HEK293 (cell line): ENCODE results near the gene ILKAP.

Source experiments
- GLI2 ChIP-seq: fragments of 450-650 bp; formaldehyde crosslinking; IDR thresholded peaks from 2 replicates; pipeline ENCODE4; 2017; ENCODE audit warnings: missing biosample characterization, missing genetic modification characterization, low read depth, borderline replicate concordance
- PRDM1 ChIP-seq: fragments of 450-650 bp; formaldehyde crosslinking; IDR thresholded peaks from 2 replicates; pipeline ENCODE4; 2016; ENCODE audit warnings: missing biosample characterization, missing genetic modification characterization
- ZNF530 ChIP-seq: fragments of 450-650 bp; formaldehyde crosslinking; IDR thresholded peaks from 2 replicates; pipeline ENCODE4 v1.5.1; 2016; ENCODE audit warnings: low read depth, missing biosample characterization, missing genetic modification characterization
- TF ChIP-seq, protein P1 (sequence below): fragments of 450-650 bp; formaldehyde crosslinking; IDR thresholded peaks from 2 replicates; pipeline ENCODE4 v1.5.1; 2016; ENCODE audit warnings: missing biosample characterization, missing genetic modification characterization

DNA sequence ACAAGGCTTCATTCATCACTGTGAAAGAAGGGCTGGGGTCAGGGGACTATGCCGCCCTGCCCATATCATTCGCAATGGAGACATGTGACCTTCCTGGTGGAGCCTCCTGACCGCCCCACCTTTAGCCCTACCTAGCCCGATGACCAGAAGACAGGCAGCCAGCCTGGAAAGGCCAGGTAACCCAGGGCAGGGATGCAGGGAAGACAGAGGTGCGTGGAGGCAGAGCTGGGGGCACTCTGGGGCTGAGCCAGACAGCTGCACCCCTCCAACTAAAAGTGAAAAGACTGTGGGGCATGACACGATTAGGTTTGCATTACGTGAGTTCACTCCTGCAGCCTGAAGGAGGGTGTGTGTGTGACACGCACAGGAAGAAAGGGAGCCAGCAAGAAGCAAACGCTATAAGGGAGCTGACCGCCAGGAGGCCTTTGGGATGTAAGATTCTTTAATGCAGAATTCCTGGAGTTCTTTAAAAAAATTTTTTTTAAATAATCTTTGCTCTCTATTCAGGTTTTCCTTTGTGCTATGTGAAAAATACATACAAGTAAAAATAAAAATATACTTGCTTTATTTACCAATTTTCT lies 40.1 kb upstream of the ILKAP start:
- no peak for TF ChIP-seq GLI2 (tag by site-specific recombination)
- TF ChIP-seq ZNF530 (tag by site-specific recombination), result no peak
- TF ChIP-seq, protein P1, sequence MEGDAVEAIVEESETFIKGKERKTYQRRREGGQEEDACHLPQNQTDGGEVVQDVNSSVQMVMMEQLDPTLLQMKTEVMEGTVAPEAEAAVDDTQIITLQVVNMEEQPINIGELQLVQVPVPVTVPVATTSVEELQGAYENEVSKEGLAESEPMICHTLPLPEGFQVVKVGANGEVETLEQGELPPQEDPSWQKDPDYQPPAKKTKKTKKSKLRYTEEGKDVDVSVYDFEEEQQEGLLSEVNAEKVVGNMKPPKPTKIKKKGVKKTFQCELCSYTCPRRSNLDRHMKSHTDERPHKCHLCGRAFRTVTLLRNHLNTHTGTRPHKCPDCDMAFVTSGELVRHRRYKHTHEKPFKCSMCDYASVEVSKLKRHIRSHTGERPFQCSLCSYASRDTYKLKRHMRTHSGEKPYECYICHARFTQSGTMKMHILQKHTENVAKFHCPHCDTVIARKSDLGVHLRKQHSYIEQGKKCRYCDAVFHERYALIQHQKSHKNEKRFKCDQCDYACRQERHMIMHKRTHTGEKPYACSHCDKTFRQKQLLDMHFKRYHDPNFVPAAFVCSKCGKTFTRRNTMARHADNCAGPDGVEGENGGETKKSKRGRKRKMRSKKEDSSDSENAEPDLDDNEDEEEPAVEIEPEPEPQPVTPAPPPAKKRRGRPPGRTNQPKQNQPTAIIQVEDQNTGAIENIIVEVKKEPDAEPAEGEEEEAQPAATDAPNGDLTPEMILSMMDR, result no peak
- TF ChIP-seq PRDM1 (tag by site-specific recombination), result no peak
